Measurements from ENCODE around the gene ST8SIA4.

GRCh38 chr5:100775533-100775855 is 127.6 kb downstream of the ST8SIA4 start:
- no peak for TF ChIP-seq CTCF (IDR thresholded peaks at IDR 0.05 in 4 of 5, conservative IDR thresholded peaks at IDR 0.05 in 1 of 5)
- no peak for TF ChIP-seq POLR2A (IDR thresholded peaks at IDR 0.05)

Measured in gastrocnemius medialis (tissue), 4 donors.